CD4-positive, alpha-beta T cell treated with Interleukin-6 for 4 hours (primary cell): ENCODE results near the gene ASB1.
"Not testable (repeated sequence)": the region's sequence is repeated elsewhere in the genome, so short reads cannot be mapped to it uniquely, and the experiment has no call there.

ENCODE experiments used
- DNase-seq: peaks from one replicate; pipeline ENCODE4 v3.0.0-alpha.2; 2020; ENCODE audit warnings: mixed read lengths

Gene ASB1

DNA sequence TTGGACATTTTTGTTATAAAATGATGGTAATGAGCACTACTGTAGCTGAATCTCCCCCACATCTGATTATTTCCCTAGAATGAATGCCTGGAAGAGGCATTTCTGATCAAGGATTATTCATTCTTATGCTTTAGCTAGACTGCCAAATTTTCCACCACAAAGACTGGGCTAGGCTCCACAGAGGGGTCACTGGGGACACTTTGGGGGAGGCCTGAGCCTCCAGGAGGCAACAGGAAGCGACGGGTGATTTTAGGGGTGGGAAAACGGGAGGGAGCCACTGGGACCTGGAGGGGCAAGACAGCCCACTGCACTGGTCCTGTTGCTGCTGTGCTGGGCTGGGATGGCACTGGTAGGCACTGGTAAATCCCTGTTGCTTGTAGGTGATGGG, 2.4 kb upstream of the ASB1 start:
- DNase-seq, result no peak

DNA sequence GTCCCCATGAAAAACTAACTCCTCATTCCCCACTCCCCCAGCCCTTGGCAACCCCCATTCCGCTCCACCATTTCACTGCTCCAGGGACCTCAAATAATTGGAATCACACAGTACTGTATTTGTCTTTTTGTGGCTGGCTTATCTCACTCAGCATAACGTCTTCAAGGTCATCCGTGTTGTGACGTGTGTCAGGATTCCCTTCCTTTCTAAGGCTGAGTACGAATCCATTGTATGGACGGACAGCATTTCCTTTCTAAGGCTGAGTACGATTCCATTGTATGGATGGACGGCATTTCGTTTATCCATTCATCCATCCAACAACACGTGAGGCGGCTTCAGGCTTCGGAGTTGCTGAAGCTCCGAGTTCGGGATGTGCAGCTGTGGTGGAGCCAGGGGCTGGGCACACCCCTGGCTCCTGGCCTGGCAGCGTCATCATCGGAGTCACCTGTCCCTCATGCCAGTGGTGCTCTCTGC, 1.2 kb upstream of the ASB1 start:
- no peak for DNase-seq

DNA sequence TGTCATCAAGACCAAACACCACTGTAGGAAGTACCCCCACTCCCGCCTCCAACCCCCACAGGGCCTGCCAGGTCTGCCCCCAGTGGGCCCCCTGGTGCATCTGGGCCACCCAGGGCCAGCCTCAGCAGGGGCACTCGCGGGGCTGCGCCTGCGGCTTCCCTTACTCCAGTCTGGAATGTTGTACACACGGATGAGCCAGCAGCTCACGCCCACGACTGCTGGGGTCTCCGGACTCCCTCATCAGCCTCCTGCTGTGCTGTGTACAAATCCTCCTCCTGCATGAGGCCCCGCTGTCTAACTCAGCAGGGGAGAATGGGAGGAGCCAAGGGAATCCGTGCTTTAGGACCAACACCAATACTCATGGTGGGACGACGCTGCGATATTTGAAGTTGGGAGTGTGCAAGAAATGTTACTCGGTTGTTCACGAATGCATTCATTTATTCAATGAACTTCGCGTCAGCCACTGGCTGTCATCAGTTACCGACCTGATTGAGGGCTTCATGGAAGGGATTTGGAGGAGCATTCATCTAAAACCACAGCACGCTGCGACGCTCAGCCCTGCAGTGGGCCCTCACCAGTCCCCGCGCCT, 654 bp upstream of the ASB1 start:
- DNase-seq, result no peak

DNA sequence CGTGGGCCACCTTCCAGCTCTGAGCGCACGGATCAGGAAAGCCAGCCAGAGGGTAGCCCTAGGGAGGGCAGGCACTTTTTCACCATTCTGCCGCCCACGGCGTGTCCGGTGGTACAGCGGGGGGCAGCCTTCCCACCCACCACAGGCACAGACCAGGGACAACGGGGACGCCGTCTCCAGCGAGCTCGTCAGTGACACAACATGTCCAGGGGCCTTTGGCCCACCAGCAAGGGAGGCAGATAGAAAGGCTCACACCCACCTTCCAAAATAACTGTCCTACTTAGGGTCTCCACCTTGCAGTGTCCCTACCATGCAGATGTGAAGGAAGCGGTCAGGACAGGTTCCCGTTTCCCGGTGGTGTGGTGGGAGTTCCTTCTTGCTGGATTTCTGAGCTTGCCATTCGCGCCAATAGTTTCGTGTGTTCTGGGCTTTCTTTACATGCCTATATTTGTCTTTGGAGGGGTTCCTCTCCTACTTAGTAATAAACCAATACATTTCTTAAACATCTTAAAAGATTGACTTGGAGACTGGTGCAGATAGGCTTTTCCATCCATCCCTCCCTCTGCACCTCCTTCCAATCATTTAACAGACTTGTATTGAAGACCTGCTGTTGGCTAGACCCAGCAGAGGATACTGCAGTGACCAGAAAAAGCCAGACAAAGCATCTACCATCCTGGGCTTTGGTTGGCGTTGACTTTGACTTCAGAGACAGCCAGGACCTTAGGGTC, 872 bp downstream of the ASB1 start:
- no peak for DNase-seq

DNA sequence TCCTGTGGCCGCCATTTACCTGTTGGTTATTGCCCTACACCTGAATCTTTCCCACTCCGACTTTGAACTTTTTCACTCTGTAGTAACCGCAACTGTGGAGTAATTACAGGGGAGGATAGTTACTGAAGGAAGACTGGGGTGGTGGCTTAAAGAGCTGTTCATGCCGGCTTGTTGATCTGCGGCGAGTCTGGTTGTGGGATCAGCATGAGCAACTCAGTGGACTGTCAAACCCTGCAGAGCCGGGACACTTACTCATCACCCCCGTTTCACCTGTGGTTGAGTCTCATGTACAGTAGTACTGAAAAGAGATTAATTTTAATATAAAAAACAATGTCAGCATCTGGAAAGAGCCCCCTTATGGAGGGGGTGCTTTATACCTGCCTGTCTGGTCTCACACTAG, 2.1 kb downstream of the ASB1 start:
- no peak for DNase-seq

DNA sequence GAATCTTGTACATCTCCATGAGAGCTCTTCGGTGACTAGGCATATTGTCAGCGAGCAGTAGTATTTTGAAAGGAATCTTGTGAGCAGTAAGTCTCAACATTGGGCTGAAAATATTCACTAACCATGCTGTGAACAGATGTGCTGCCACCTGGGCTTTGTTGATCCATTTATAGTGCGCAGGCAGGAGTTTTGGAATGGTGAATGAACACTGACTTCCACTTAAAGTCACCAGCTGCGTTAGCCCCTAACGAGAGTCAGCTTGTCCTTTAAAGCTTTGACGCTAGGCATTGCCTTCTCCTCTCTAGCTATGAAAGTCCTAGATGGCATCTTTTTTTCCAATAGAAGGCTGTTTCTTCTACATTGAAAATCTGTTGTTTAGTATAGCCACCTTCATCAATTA, 4.1 kb downstream of the ASB1 start:
- no peak for DNase-seq

DNA sequence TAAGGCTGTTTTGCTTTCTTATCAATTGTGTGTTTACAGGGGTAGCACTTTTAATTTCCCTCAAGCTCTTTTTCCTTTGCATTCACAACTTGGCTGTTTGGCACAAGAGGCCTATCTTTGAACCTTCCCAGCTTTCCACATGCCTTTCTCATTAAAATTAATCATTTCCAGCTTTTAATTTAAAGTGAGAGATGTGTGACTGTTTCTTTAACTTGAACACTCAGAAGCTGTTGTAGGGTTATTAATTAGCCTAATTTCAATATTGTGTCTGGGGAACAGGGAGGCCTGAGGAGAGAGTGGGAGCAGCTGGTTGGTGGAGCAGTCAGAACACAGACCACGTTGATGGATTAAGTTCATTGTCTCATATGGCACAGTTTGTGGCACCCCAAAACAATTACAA, 4.7 kb downstream of the ASB1 start:
- DNase-seq, result no peak

DNA sequence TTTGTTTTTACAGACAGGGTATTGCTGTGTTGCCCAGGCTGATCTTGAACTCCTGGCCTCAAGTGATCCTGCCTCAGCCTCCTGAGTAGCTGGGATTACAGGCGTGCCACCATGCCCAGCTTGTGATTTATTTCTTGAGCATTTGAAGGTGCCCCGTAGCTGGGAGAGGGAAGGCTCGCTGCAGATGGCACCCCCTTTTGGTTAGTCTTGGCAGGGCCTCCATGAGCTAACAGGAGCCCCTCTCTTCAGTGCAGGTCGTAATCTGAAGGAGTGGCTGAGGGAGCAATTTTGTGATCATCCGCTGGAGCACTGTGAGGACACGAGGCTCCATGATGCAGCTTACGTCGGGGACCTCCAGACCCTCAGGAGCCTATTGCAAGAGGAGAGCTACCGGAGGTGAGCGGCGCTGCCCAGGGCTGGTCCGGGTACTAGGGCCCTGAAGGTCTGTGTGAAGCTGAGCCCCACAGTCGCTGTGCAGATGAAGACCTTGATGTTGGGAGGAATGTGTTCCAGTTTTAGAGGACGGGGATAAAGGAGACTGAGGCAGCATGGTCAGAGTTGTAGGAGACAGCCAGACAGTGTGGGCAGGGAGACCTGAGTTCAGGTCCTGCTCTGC, 6.7 kb downstream of the ASB1 start:
- DNase-seq, result no peak

DNA sequence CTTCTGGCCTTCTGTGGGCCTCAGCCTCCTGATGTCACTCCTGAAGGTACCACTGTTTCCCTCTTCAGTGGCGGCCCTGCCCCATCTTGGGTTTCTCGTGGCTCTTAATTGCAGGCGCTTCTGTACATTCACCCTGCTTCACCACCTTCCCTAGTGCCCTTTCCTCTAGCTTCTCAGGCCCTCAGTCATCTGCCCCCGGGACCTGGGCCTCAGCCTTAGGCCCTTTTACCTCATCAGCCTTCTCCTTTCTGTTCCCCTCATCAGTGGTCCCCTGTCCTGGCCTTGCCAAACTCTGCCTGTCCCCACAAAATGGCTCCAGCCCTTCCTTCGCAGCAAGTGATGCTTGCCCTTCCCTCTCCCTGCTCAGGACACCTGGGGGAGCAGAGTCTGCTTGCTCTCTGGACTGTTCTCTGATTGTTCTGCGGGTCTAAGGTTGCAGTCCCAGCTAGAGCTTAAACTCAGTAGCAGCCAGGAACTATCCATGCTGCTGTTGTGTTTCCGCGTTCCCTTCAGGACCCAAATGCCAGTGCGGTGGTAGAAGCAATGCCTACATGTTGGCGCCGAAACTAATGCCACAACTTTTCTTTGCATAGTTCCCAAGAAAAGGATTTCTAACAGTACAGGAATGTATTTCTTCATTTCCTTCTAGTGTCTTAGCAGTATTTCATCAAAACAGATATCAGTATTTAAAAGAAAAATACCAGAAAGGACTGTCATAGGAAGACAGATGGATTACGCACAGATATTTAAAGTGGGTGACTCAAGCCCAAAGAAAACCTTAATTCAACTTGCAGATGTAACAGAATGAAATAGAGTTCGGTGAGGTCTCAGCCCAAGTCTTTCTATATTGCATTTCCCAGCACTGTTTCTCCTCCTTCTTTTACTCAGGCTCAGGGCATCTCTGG, 7.5 kb downstream of the ASB1 start:
- no peak for DNase-seq

DNA sequence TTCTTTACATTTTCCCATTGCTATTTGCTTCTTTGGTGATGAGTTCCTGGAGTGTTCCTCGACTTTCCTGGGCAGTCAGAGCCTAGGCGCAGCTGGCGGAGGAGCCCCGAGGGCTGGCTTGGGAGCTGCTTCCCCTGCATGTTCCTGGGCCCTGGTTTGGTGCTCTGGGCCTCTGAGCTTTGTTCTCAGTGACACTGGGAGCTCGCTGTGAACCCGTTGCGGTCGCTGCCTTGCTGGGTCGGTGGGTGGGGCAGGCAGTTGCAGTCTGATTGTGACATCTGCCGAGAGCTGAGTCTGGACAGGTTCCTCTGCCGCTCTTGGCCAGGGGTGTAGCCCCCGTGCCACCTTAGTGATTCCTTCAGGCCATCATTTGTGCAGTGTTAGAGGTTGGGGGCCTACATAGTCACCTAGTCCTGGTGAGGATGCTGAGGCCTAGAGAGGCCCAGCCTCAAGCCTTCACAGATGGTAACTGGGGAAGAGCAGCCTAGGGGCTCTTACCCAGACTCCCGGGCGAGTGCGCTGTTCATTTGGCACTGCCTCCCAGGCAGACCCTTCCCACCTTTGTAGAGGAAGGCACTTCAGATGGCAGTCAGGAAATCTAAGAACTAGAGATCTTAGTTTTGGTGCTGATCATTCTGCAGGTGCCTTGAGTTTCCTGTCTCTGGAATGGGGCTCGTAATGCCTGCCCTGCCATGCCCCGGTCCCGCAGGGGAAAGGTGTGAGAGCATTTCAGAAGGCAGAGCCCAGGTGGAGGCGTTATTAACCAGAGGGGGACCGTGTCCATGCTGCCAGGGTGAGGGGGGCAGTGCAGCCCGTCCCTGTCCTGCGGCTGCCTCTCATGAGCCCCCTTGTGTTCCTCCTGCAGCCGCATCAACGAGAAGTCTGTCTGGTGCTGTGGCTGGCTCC, 8.4 kb downstream of the ASB1 start:
- no peak for DNase-seq

DNA sequence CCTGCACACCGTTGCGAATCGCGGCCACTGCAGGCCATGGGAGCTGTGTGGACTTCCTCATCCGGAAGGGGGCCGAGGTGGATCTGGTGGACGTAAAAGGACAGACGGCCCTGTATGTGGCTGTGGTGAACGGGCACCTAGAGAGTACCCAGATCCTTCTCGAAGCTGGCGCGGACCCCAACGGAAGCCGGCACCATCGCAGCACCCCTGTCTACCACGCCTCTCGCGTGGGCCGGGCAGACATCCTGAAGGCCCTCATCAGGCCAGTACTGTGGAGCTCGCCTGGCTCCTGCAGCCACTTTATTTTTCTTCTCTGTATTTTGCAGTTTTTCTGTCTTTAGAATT, 9.0 kb downstream of the ASB1 start:
- DNase-seq, result no peak

DNA sequence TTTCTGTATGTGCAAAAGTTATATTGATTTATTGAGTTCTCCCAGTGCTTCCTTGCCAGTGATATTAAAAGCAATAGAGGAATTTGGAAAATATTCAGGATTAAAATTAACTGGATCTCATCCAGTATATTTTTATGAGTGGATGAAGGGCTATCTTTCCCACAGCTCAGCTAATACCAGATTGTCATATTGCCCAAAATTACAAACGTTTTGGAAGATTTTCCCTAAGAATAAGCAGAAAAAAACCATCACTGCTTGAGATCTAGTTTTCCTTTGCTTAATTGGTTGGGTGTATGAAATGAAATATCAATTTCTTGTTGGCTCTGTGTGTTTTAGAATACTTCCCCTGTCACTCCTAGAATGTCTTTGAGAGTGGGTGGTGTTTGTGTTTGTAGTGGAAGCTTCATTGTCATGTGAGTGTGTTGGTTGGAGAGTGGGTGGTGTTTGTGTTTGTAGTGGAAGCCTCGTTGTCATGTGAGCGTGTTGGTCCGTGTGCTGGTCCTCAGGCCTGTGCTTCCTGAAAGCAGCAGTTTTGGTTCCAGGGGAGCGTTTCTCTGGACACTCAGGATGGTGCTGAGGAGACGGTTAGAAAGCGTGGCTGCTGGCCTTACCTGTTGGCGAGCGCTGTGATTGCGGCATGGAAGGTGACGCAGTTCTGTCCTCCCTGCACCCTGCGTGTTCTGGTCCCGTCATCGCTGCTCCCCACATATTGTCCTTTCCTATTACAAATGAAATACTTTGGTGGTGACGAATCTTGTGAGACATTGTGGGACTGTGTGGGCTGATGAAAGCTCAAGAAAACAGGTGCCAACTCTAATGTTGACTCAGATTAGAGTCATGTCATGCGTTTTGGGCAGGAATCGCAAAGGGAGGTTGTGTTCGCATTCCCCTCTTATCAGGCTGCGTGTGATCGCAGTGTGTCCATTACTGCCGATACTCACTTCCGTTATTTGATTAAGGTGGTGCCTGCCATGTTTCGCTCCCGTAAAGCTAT, 12.4 kb downstream of the ASB1 start:
- DNase-seq, result peak; percentile 41

DNA sequence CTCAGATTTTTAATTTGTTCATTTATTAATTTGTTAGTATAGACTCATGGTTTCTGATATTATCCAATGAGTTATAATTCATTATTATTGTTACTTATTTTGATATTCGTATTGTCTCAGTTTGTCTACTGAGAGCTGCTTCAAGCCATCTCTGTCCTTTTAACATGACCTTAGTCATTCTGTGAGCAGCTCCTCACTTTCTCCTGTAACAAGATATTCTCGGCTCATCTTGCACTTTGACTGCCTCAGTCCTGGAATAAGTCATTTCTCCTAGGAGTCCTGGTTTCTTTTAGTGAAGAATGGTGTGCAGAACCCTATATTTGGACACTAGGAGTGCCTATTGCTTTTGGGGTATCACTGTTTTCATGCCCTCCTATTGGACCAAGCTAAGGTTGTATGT, 13.2 kb downstream of the ASB1 start:
- DNase-seq, result no peak

DNA sequence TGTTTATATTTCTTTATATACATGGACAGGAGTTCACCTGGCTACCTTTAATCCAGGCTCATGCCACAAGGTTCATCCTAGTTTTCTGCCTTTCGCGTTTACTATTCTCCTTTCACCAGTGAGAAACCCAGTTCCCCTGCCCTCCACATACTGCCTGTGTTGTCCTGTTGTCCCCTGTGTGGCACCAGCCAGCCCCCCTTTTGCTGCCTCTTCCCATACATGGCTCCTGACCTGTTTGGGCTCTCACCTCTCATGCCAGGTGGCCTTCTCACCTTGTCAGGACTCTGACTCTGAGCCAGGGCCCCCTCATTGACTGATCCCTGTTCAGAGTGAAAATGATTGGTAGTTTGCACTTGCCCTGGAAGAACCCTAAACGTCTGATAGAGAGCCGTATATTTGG, 13.6 kb downstream of the ASB1 start:
- no peak for DNase-seq

DNA sequence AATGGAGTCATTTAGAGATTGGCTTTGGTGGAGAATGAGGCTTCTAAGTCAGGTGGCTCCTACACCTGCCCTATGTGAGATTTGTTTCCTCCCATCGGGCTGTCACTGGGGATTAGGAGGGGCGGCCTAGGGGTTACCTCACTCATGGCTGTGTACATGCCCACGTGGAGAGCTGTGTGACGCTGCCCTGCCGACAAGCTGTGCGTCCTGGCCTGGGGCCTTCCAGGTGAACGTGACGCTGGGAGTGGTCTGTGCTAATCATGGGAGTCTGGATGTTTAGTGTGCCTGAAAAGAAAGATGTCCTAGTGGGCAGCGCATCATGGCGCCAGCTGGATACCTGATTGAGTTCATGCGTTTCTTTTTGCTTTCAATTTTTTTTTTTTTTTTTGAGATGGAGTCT, 14.0 kb downstream of the ASB1 start:
- DNase-seq, result no peak

DNA sequence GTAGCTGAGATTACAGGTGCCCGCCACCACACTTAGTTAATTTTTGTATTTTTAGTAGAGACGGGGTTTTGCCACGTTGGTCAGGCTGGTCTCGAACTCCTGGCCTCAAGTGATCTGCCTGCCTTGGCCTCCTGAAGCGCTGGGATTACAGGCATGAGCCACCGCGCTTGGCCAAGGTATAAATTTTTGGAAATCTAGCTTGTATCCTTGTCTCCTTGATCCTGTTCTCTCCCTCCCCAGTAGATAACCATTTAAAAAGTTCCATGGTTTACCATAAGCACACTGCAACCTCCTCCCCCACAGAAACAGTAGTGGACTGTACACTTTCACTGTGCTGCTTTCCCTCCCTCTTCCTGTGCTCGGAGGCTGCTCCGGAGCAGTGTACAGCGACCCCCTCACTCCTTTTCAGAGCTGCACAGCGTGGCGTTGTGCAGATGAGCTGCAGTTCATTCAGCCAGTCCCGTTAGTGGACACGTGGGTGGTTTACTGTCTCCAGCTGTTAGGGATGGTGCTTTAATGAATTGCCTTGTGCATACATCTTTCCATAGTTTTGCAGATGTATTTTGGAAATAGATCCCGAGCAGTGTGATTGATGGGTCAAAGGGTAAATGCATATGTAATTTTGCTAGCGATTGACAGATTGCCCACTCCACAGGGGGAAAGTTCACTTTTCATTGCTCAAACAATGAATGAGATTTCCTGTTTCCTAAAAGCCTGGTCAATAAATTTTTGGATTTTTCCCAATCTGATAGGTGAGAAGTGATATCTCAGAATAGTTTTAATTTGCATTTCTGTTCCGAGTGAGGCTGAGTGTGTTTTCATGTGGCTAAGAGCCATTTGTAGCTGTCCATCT, 14.8 kb downstream of the ASB1 start:
- DNase-seq, result no peak

DNA sequence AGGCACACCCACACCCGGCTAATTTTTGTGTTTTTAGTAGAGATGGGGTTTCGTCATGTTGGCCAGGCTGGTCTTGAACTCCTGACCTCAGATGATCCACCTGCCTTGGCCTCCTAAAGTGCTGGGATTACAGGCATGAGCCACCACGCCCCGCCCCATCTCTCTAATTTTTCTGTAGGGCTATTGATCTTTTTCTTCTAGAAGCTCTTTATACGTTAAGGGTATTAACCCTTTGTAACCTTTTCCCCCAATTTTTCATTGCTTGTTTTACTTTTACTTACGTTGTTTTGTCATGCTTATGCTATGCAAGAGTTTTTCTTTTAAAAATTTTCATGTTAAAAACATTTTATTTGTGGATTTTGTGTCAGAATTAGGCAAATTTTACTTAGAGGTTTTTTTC, 15.5 kb downstream of the ASB1 start:
- DNase-seq, result not testable (repeated sequence)

DNA sequence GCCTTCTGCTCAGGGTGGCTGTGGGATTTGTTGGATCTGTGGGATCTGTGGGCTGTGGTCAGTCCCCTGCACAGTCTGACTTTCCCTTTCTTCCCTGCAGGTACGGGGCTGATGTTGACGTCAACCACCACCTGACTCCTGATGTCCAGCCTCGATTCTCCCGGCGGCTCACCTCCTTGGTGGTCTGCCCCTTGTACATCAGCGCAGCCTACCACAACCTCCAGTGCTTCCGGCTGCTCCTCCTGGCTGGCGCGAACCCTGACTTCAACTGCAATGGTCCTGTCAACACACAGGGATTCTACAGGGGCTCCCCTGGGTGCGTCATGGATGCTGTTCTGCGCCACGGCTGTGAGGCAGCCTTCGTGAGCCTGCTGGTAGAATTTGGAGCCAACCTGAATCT, 17.5 kb downstream of the ASB1 start:
- no peak for DNase-seq

DNA sequence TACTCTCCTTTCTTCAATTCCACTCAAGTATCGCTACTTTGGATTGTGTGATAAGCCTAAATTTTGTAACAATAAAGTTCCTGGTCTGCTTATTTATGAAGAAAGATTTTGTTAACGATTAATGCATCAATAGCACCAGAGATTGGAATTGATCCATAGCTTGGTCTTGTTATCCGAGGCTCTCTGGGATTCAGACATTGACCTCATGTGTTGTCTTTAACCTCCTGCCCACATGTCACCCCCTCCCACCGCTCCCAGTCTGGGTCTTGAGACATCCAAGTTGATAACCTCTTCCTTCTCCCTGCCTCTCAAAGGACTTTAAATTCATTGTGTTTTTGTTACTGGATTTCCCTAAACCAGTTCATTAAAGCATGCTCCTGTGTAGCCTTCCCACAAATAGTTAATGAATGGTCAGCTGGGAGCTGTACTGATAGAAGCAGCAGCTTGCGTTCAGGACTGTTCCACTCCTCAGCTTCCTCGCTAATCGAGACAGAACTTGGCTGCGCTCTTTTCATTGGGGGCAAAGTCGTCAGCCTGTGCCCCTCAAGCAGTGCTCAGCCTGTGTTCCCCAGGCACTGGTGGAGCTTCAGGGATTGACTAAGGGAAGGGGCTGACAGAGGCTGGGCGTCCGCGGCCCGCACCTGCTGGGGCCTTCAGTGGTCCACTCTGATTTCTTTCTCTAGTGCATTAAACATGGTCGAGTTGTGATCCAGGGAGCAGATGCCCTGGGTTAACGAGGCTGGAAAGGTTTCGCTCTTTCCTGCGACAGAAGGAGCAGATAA, 18.9 kb downstream of the ASB1 start:
- DNase-seq, result no peak
